GM12878 (cell line): ENCODE measurements around the gene ICA1. TPM values are rescaled to one million over a fixed set of nuclear protein-coding genes. Genes with fewer than 3 reads are reported as not detected.

Experiments
- ATAC-seq: fragments of 200-7000 bp; cut with Tn5 transposase; 3 replicates; pipeline ENCODE4 v1.9.1; 2020; ENCODE audit warnings: mild to moderate bottlenecking, moderate library complexity
- BruUV-seq: library from RNA; stranded (reverse); fragments of 400-500 nt; replicated peaks from 2 replicates; lab custom pipeline; 2021; lab: Mats Ljungman, UMichigan
- CTCF ChIA-PET: fragments of 300-600 bp; sonication (Branson Sonifier 250); formaldehyde crosslinking; extraction: SDS; loops from one replicate; lab custom pipeline; 2021; ENCODE audit warnings: inconsistent platforms; lab: Yijun Ruan, JAX
- POLR2A ChIA-PET: fragments of 350-600 bp; formaldehyde crosslinking; extraction: SDS; loops from one replicate; lab custom pipeline; 2021; ENCODE audit warnings: inconsistent platforms; lab: Charles Lee
- RAD21 ChIA-PET: fragments of 300-600 bp; sonication (Branson Sonifier 250); formaldehyde crosslinking; loops from one replicate; lab custom pipeline; 2023; ENCODE audit warnings: antibody characterized with exemption; ENCODE audit not compliant: unreplicated experiment; lab: Charles Lee
- SMC1A ChIA-PET: fragments of 300-600 bp; sonication (Branson Sonifier 250); formaldehyde crosslinking; loops from one replicate; lab custom pipeline; 2023; ENCODE audit not compliant: unreplicated experiment, uncharacterized antibody; lab: Charles Lee
- DNase-seq: peaks from one replicate; pipeline ENCODE4 v3.0.0-alpha.2; 2011; ENCODE audit warnings: low read depth, low spot score
- FAIRE-seq: peaks from 3 replicates; lab custom pipeline; 2011; peaks lifted over from hg19 to GRCh38; lab: Jason Lieb, UNC
- H2AFZ ChIP-seq: 2 replicates; pipeline ENCODE4 v1.6.0; 2011; ENCODE audit warnings: low read depth, low read length, control low read depth; ENCODE audit not compliant: control insufficient read depth
- H3K27ac ChIP-seq: 2 replicates; pipeline ENCODE4 v1.5.1; 2011; ENCODE audit warnings: control low read depth; ENCODE audit not compliant: control insufficient read depth, insufficient read depth
- H3K27me3 ChIP-seq, 2 experiments: replicated peaks in 1 of 2; 2 replicates each; pipeline versions ENCODE4 v1.6.0 to v1.6.1; 2011; ENCODE audit warnings: low read length in 1 of 2; ENCODE audit not compliant: control insufficient read depth in 2 of 2, insufficient read depth in 2 of 2
- H3K36me3 ChIP-seq, 2 experiments: 2 replicates each; pipeline ENCODE4 v1.5.1; 2011; ENCODE audit warnings: low read length in 1 of 2; ENCODE audit not compliant: control insufficient read depth in 2 of 2, insufficient read depth in 2 of 2
- H3K4me1 ChIP-seq: 2 replicates; pipeline ENCODE4 v1.6.1; 2011; ENCODE audit warnings: mild to moderate bottlenecking, low read length, moderate library complexity, mixed read lengths; ENCODE audit not compliant: control insufficient read depth, insufficient read depth
- H3K4me2 ChIP-seq: 2 replicates; pipeline ENCODE4 v1.6.0; 2011; ENCODE audit warnings: control low read depth; ENCODE audit not compliant: control insufficient read depth, insufficient read depth
- H3K4me3 ChIP-seq: fragments of 200-600 bp; sonication (generic); 2 replicates; pipeline ENCODE4 v1.5.1; 2016
- H3K79me2 ChIP-seq: 2 replicates; pipeline ENCODE4 v1.6.0; 2011; ENCODE audit warnings: low read length; ENCODE audit not compliant: control insufficient read depth, insufficient read depth
- H3K9ac ChIP-seq: 2 replicates; pipeline ENCODE4 v1.8.0; 2011; ENCODE audit warnings: low read length, control low read depth, mixed read lengths; ENCODE audit not compliant: control insufficient read depth, insufficient read depth
- H3K9me3 ChIP-seq: replicated peaks from 3 replicates; pipeline ENCODE4 v1.5.1; 2011; ENCODE audit warnings: mild to moderate bottlenecking, low read length; ENCODE audit not compliant: control insufficient read depth, insufficient read depth
- H4K20me1 ChIP-seq: 2 replicates; pipeline ENCODE4 v1.6.0; 2011; ENCODE audit not compliant: control insufficient read depth, insufficient read depth
- BCLAF1 ChIP-seq: fragments of 450-650 bp; IDR thresholded peaks from 2 replicates; pipeline ENCODE4 v1.6.1; 2017; ENCODE audit warnings: antibody characterized with exemption, mild to moderate bottlenecking, moderate library complexity
- MEF2A ChIP-seq: IDR thresholded peaks from 2 replicates; pipeline ENCODE4 v1.6.1; 2011; ENCODE audit warnings: low read depth, mild to moderate bottlenecking, low read length, moderate library complexity; ENCODE audit not compliant: insufficient read depth
- MEF2B ChIP-seq: fragments of 450-650 bp; IDR thresholded peaks from 2 replicates; pipeline ENCODE4 v1.6.1; 2018; ENCODE audit warnings: mild to moderate bottlenecking, moderate library complexity; ENCODE audit not compliant: partially characterized antibody, poor library complexity, severe bottlenecking
- WGBS: methylation state at CpG from one replicate; pipeline ENCODE4 v1.1.6; 2016; ENCODE audit warnings: low lambda C conversion rate; ENCODE audit not compliant: insufficient replicate concordance, insufficient coverage; ENCODE audit errors: missing lambda C conversion rate; 5-methylcytosine and 5-hydroxymethylcytosine counted together
- in situ Hi-C: fragments of 300-500 bp; cut with MboI; formaldehyde crosslinking; loops from 9 replicates; pipeline ENCODE4 v1.14.3; 2018; ENCODE audit warnings: mixed read lengths
- intact Hi-C: fragments of 100-400 bp; cut with micrococcal nuclease; formaldehyde crosslinking; loops from one replicate; pipeline ENCODE4 v1.14.2; 2022; ENCODE audit not compliant: unreplicated experiment
- polyA plus RNA-seq, 11 experiments: library from polyadenylated mRNA; depleted of rRNA in 4 of 11; unstranded in 6 of 11; stranded (reverse) in 5 of 11; fragments of >200 nt; fragmentation: Nextera tagmentation in 4 of 11; fragmentation: Illumina TruSeq in 1 of 11; extraction: Ambion mirVana in 4 of 11; extraction: Trizol in 1 of 11; gene quantifications; 1 replicate in 1 of 11; 2 replicates in 10 of 11; pipeline versions ENCODE4 v1.2.1 to v1.2.3, GENCODE V29; 2011 to 2016; ENCODE audit warnings: inconsistent platforms in 2 of 11, missing spikeins in 2 of 11, low read depth in 1 of 11
- total RNA-seq, 4 experiments: library from RNA; depleted of rRNA in 3 of 4; stranded (reverse); fragments of >200 nt in 3 of 4; fragmentation: Illumina TruSeq in 1 of 4; extraction: Trizol in 1 of 4; gene quantifications; 2 replicates each; pipeline versions ENCODE4 v1.2.1 to v1.2.3, GENCODE V29; 2013 to 2021

The ICA1 gene
- total and polyA plus RNA-seq, 10 of the 15 experiments (the other 5 are each of a cell fraction or from before 2014, with no cell fraction given) = 1.3 to 35.1 (median 3.3) TPM

- H4K20me1 ChIP-seq = no peaks in the 10 kb centered on the region
- no peaks in the 10 kb centered on the region for H3K79me2 ChIP-seq
- CTCF ChIA-PET = no interaction called here
- no peak overlapping the region for H2AFZ ChIP-seq
- no peaks in the 10 kb centered on the region for H3K27me3 ChIP-seq
- RAD21 ChIA-PET = interaction anchor here (0.6 kb wide), 1 partner anchor 13 kb away, joined by 3 read pairs; no protein-coding TSS in a partner anchor
- intact Hi-C loops (no loop called here), in situ Hi-C loops (no loop called here)
- no peaks in the 10 kb centered on the region for H3K9me3 ChIP-seq
- WGBS = 8% methylated on average over 4 of the region's 4 CpGs
- ATAC-seq = no peak
- POLR2A ChIA-PET = interaction anchor here (0.9 kb wide), 1 partner anchor 198 kb away, joined by 3 read pairs; no protein-coding TSS in a partner anchor
- H3K27ac ChIP-seq = no peak overlapping the region
- H3K4me1 ChIP-seq = no peaks in the 10 kb centered on the region
- H3K4me2 ChIP-seq = no peak overlapping the region
- no peak for DNase-seq
- TF ChIP-seq MEF2B = peak; percentile 39
- TF ChIP-seq MEF2A = peak; percentile 68; the same call in 1 of the 2 replicates
- no peak for TF ChIP-seq BCLAF1
- no TSS peak for BruUV-seq
- H3K9ac ChIP-seq = no peak overlapping the region
- H3K4me3 ChIP-seq = no peak overlapping the region
- SMC1A ChIA-PET = interaction anchor here (0.7 to 2.0 kb wide), 3 partner anchors 8 to 26 kb away, joined by 3 to 5 read pairs (median 4); no protein-coding TSS in a partner anchor
- no peak for FAIRE-seq
- no peaks in the 10 kb centered on the region for H3K36me3 ChIP-seq
Measured at GRCh38 chr7:8165150-8165549, 96.8 kb downstream of the ICA1 start.
